ACHN (cell line): ENCODE results near the gene HECTD4.
"Not testable (repeated sequence)": the region's sequence is repeated elsewhere in the genome, so short reads cannot be mapped to it uniquely, and the experiment has no call there.

ENCODE experiments used
- DNase-seq: peaks from one replicate; pipeline ENCODE4 v3.0.0-alpha.2; 2015
- in situ Hi-C: cut with HindIII; loops from 2 replicates; pipeline ENCODE4 v1.10.0; 2017; ENCODE audit warnings: low sequenced_read_pairs, low pct_ligation_motif_present, low pct_unique_long_range_greater_than_20kb

HECTD4 gene

GRCh38 chr12:112243255-112244110, 138.7 kb downstream of the HECTD4 start:
- DNase-seq: no peak
- in situ Hi-C loops: no loop called here

GRCh38 chr12:112241176-112241575, 141.1 kb downstream of the HECTD4 start:
- in situ Hi-C loops: no loop called here
- no peak for DNase-seq

GRCh38 chr12:112239881-112240280, 142.3 kb downstream of the HECTD4 start:
- no peak for DNase-seq
- in situ Hi-C loops: no loop called here

GRCh38 chr12:112239020-112239419, 143.2 kb downstream of the HECTD4 start:
- in situ Hi-C loops: no loop called here
- no peak for DNase-seq

- in situ Hi-C loops: no loop called here
- DNase-seq: no peak
Measured at GRCh38 chr12:112238441-112238840, 143.8 kb downstream of the HECTD4 start.

- in situ Hi-C loops: no loop called here
- no peak for DNase-seq
Measured at GRCh38 chr12:112236786-112237185, 145.4 kb downstream of the HECTD4 start.

- no peak for DNase-seq
- in situ Hi-C loops: no loop called here
Measured at GRCh38 chr12:112236386-112236785, 145.8 kb downstream of the HECTD4 start.

- in situ Hi-C loops: no loop called here
- DNase-seq: no peak
Measured at GRCh38 chr12:112234303-112234702, 147.9 kb downstream of the HECTD4 start.

GRCh38 chr12:112233242-112233641, 149.0 kb downstream of the HECTD4 start:
- in situ Hi-C loops: no loop called here
- DNase-seq: no peak

GRCh38 chr12:112230136-112230535, 152.1 kb downstream of the HECTD4 start:
- in situ Hi-C loops: no loop called here
- DNase-seq: no peak

- no peak for DNase-seq
- in situ Hi-C loops: no loop called here
Measured at GRCh38 chr12:112226768-112227167, 155.5 kb downstream of the HECTD4 start.

- DNase-seq: not testable (repeated sequence)
- in situ Hi-C loops: loop anchor here (25.0 kb wide), 1 partner anchor 167 kb away; the partner anchor contains the start of gene HECTD4
Measured at GRCh38 chr12:112220628-112221027, 161.6 kb downstream of the HECTD4 start.

GRCh38 chr12:112219195-112219594, 163.0 kb downstream of the HECTD4 start:
- in situ Hi-C loops: loop anchor here (25.0 kb wide), 1 partner anchor 168 kb away; the partner anchor contains the start of gene HECTD4
- DNase-seq: no peak

- in situ Hi-C loops: loop anchor here (25.0 kb wide), 1 partner anchor 169 kb away; the partner anchor contains the start of gene HECTD4
- no peak for DNase-seq
Measured at GRCh38 chr12:112218150-112218549, 164.1 kb downstream of the HECTD4 start.

- DNase-seq: no peak
- in situ Hi-C loops: loop anchor here (25.0 kb wide), 1 partner anchor 170 kb away; the partner anchor contains the start of gene HECTD4
Measured at GRCh38 chr12:112217647-112218046, 164.6 kb downstream of the HECTD4 start.

- in situ Hi-C loops: loop anchor here (25.0 kb wide), 1 partner anchor 171 kb away; the partner anchor contains the start of gene HECTD4
- no peak for DNase-seq
Measured at GRCh38 chr12:112216223-112216622, 166.0 kb downstream of the HECTD4 start.

- in situ Hi-C loops: loop anchor here (25.0 kb wide), 1 partner anchor 173 kb away; the partner anchor contains the start of gene HECTD4
Measured at GRCh38 chr12:112214064-112214463, 168.2 kb downstream of the HECTD4 start.

GRCh38 chr12:112208301-112208910, 173.8 kb downstream of the HECTD4 start:
- in situ Hi-C loops: loop anchor here (25.0 kb wide), 1 partner anchor 179 kb away; the partner anchor contains the start of gene HECTD4
- no peak for DNase-seq

More at GRCh38 chr12:112214064-112214463, 168.2 kb downstream of the HECTD4 start:
- DNase-seq: no peak

GRCh38 chr12:112207397-112207924, 174.8 kb downstream of the HECTD4 start:
- DNase-seq: no peak
- in situ Hi-C loops: loop anchor here (25.0 kb wide), 1 partner anchor 180 kb away; the partner anchor contains the start of gene HECTD4
